NCI-H345 treated with DMSO at 0.1 percent for 48 hours (cell line): ENCODE results near the gene C1orf50.
"Not testable (repeated sequence)": the region's sequence is repeated elsewhere in the genome, so short reads cannot be mapped to it uniquely, and the experiment has no call there.

Experiments used
- DNase-seq: peaks from one replicate; lab custom pipeline; 2025; ENCODE audit not compliant: unreplicated experiment; lab: John Stamatoyannopoulos, UW

Gene C1orf50

DNA sequence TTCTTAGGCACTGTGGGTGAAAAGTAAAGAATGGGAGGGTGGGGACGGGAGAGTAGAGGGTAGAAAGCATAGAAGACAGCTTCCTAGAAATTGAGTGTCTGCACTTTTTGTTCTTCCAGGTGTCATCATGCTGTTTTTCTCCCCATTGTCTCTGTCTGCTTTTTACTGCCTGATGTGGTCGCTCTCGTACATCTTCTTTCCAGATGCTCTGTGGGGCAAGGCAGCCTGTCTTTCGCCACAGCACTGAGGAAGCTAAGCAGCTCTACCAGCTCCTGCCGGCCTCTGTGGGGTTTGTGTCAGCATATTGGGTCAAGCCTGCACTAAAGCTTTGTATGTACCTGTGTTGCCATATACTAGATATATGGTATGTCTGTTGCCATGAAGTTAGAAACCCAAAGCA lies 30.9 kb downstream of the C1orf50 start:
- DNase-seq: no peak

DNA sequence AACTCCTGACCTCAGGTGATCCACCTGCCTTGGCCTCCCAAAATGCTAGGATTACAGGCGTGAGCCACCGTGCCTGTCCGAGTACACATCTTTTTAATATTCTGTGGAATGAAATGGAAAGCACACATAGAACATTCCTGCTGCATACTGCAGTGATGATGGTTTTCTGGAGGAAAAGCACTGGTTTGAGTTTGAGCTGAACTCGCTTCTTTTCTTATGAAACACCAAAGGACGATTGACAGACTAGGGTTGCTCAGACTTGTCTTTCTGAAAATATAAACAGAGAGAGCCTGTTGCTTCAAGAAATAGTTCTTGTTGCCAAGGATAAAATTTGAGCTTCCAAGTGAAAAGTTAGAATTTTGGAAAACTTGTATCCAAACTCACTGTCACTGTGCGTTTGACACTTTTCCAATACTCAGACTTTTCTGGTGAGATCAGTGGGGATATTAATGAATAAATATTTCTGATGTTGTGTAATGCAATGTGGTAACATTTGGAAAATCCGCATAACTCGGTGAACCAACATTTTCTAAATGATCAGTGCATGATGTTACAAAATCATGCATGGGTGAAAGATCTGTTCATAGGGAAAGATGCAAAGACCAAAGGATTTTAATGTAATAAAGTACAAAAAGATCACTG lies 34.9 kb downstream of the C1orf50 start:
- DNase-seq: no peak

DNA sequence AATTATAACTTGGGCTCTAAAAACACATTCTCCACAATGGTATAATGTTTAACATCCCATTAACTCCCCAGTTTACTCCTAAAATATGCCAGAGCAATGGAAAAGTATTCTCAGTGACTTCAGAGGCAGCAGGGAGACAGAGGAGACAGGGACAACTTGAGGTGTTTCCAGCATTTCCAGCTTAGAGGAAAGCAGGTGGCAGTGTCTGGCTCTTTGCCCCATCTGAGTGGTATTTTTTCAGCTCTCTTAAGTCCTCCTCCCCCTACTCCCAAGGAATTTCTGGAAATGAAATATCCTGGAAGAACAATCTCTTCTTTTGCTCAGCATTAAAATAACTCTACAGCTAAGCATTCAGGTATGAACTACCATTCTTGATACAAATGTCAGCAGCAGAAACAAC lies 39.1 kb downstream of the C1orf50 start:
- DNase-seq: no peak

DNA sequence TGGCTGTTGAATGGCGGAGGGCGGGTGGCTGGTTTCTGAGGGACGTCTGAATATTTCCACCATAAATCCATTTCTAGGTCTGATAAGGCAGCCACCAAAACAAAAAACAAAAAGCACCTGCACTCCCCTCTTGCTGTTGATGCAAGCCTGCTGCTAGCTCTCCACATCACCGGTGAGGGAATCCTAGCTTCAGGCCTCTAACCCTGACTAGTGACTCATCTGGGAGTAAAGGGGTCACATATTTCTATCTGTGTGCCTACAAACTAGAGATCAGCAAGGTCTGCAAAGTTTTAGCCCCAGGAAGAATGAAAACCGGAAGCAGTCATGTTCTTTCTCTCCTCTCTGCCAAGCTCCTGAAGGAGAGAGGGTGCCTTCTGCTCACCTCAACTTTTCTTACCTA lies 39.5 kb downstream of the C1orf50 start:
- DNase-seq: no peak

DNA sequence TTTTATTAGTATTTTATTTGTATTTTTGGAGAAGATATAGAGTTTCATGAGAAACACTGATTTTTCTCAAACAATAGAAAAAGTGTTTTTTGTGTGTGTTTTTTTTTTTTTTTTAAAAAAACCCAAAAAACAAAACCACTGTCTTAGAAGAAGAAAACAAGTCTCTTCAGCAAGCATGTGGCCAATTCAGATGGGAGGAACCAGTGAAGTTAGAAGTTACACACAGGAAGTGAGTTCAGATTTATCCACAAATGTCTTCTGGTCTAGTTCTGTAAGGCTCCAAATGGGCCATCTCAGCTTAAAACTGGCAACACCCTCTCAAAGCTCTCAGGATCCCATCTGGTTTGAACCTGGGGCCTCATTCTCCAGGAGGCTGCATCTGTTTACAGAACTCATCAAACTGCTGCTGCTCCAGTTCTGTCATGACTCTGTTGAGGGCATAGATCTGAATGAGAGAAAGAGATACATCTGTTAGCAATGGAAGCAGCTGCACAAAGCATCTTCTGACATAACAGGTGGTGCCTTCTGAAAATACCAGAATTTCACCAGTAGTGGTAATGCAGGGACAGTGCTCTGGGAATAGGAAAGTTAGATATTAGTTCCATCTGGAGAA lies 40.1 kb downstream of the C1orf50 start:
- no peak for DNase-seq

DNA sequence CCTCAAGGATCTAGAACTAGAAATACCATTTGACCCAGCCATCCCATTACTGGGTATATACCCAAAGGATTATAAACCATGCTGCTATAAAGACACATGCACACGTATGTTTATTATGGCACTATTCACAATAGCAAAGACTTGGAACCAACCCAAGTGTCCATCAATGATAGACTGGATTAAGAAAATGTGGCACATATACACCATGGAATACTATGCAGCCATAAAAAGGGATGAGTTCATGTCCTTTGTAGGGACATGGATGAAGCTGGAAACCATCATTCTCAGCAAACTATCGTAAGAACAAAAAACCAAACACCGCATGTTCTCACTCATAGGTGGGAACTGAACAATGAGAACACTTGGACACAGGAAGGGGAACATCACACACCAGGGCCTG lies 47.8 kb downstream of the C1orf50 start:
- DNase-seq: not testable (repeated sequence)

DNA sequence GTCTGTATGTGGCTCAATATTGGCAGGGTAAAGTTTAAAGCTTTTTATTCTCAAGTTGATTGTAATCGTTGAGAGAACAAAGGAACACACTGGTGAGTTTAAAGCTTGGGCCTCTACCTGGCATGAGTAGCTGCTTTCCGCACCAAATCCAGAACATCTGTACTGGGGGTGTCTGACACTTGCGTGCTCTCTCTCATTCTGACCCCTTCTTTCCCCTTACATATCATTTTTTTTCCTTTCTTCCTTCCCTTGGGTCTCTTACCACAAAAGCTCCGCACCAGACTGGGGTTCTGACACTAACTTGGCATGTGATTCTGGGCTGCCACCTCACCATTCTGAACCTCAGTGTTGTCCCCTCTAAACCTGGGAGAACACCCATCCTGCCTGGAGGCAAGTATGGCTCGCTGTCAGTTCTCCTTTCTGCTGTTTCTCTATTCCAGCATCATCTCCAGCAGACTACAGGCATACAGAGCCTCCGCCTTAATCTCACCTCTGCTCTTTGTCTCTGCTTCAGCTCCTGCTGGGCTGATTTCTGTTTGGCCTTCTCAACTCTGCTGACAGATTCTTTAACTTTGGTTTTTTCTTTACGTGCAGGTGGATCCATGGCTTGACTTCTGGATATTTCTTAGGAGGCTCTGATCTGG lies 49.0 kb downstream of the C1orf50 start:
- peak; percentile 43 for DNase-seq

DNA sequence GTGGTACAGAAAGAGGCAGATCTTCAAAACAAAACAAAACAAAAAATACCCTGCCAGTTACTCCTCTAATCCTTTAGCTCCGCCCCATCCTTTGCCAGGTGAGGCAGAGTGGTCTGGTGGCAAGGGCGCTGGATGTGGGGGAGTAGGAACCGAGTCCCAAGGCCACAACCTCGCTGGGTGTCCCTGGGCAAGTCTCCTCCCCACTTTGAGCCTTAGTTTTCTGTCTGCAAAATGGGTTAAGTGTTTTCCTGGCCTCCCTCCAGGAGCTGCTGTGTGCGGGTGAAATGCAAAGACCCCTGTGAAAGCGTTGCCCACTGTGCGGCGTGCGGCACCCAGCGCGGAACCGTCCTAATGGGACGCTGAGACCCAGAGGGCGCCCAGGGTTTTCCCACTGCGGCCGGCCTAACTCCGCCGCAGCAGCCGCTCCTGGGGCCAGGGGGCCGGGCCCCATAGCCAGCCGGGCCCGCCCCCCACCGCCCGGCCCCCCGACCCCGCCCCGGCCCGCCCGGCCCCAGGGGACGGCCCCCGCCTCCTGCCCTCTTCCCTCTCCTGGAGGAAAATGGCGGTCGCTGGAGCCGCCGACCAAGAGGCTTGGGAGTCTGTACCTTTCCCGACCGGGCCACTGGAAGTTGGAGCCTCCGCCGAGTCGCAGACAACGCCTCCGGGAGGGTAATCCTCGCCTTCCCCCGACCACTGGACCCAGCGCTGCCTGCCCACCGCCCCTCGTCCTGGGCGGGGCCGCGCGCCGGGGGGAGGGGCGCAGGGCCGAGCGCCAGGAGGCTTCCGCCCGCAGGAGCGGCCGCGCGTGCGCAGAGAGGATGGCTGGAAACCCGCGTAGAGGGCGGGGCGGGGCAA lies 49.8 kb downstream of the C1orf50 start, which contains the start of the genes ERMAP and SVBP:
Gene ERMAP, plus strand, starts transcription at position 538 of the 855 bp plus-strand sequence. CDS start 13,327 bp downstream, outside the sequence.
Gene SVBP, minus strand, starts transcription at position 813 of the 855 bp plus-strand sequence. CDS start 853 bp downstream, outside the sequence.
- peak; percentile 87 for DNase-seq

DNA sequence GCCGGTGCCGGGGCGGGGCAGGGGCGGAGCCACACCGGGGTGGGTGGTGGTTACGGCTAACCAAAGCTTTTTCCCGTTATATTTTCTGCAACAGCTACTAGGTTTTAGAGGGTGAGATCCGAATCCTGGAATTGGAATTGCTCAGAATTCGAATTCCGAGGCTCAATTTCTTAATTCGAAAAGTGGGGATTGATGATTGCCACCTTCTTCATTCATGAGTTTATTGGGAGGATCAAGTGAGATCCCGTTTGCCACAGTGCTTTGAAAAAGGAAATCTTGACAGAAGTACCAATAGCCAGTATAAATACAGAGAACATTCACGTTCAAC lies 50.4 kb downstream of the C1orf50 start:
- no peak for DNase-seq

DNA sequence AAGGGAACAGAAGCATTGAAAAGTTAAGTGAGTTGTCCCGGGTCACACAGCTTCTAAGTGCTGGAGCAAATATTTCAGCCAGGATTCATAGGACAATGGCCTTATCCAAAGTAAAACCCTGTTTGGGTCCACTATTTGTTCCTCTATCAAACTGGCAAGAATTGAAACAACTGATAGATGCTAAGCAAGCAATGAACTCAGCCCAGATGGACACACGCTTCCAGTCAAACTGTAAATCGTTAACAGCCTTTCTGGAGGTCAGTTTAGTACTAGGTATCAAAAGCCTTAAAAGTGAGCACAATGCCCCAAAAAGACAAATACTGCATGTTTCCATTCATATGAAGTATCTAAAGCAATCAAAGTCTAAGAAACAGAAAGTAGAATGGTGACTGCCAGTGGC lies 50.9 kb downstream of the C1orf50 start:
- no peak for DNase-seq

DNA sequence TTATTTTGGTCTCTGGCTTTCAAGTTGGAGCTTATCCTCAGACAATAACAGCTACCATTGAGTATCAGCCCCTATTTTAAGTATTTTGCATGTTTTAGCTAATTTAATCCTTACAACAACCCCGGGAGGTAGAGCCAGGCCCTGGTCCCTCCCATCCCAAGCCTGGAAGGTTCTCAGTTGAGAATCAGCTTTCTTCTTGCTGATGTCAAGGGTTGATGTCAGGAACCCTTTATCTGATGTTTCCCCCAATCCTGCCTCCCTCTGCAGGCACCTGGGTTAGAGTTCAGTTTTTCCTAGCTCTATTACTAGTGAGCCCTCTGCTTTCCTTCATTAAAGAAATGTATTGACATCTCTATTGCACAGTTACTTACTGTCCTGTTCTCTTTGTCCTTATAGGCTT lies 53.8 kb downstream of the C1orf50 start:
- DNase-seq: no peak

DNA sequence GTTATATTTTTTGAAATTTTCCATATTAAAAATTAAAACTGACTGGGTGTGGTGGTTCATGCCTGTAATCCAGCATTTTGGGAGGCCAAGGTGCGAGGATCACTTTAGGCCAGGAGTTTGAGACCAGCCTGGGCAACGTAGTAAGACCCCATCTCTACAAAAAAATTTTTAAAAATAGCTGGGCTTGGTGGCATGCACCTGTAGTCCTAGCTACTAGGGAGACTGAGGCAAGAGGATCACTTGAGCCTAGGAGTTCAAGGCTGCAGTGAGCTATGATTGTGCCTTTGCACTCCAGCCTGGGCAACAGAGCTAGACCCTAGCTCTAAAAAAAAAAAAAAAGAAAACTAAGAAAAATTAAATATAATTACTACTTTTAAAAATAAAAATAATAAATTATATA lies 54.6 kb downstream of the C1orf50 start:
- no peak for DNase-seq

DNA sequence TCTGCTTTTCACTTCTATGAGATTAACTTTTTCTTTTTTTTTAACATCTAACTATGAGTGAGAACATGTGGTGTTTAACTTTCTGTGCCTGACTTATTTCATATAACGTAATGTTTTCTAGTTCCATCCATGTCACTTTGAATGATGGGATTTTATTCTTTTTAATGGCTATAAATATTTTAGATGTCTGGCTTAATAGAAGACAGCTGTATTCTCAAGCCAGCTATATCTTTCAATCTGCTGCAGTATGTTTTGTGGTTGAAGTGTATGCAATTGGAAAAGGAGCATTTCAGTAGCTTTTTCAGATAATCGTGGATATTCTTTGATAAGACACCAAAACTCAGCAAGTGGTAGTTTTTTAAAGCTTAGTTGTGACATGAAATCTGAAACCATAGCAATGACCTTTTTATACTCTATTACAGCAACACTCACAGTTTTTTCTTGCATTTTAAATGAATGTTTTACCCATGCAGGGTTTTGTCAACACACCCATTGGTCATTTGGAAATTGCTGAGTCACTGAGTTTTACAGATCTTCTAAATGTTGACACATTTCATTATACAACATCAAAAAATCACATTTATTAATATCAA lies 55.8 kb downstream of the C1orf50 start:
- no peak for DNase-seq

DNA sequence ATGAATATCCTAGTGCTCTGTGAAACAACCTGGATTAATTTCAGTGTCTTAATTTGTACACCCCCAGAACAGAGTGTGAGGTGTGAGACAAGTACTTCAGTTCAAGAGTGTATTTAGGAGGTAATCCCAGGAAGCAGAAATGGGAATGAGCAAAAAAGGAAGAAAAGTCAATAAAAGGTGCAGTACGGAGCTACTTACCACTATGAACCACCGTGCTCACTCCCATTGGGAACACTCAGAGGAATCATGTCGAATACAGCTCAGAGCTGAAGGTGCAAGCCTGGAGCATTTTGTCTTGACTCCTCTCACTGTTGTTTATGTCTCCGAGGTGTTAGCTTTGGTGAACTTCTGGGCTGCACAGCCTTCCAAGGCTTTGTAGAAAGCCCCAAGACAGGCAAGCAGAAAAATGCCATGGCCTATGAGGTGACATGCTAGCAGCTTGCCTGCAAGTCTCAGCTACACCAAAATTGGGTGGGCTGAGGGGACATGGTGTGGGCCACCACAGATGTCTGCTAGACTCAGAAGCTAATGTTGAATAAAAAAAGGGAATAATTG lies 57.5 kb downstream of the C1orf50 start:
- DNase-seq: no peak

DNA sequence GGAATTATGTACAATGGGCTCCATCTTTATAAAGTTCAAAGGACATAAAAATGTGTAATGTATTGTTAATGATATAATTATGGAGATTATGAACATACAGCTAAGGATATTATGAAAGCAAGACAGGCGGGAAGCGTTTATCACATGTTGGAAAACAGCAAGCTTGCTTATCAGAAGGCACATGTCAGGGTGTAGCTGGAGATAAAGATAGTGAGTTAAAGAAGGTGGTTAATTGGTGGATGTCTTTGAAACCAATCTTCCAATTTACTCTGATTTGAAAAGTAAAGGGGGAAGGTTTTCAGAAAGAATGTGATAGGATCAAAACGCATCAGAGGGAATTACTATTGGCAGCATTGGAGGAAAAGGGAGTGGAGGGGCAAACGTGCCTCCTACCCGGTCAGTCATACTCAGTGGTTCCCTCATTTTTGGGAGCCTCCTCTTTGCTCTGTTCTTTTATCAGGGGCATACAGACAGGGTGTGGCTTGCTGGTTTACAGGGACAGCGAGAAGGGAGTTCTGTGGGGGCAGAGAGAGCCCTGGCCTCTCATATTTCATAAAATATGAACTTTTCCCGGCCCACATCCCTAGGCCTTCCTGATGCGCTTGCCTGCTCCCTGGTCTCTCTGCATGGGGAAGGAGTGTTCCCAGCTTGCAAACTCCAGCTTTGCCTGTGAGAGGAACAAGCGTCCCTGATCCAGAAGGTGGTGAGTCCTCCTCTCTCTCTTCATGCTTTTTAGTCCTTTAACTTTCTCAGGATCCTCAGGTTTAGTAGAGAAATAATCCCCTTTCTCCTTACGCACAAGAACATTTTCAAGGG lies 58.2 kb downstream of the C1orf50 start:
- DNase-seq: no peak
